ENCODE data around the gene ZDHHC5. TPM values are rescaled to one million over a fixed set of nuclear protein-coding genes. Genes with fewer than 3 reads are reported as not detected.
"Not testable (repeated sequence)": the region's sequence is repeated elsewhere in the genome, so short reads cannot be mapped to it uniquely, and the experiment has no call there.

ZDHHC5 gene
- total and polyA plus RNA-seq, 2 of the 13 experiments (the other 11 are each of a cell fraction or from before 2014, with no cell fraction given): 26.6 to 34.0 TPM

DNA sequence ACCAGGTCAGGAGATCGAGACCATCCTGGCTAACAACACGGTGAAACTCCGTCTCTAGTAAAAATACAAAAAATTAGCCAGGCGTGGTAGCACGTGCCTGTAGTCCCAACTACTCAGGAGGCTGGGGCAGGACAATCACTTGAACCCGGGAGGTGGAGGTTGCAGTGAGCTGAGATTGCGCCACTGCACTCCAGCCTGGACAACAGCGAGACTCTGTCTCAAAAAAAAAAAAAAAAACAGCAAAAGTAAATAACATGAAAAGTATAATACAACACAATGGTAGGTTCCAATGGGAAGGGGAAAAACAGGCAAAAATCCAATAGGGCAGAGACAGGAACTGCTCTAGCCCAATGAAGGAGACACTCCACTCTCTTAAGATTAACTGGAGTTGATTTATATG lies 37.5 kb downstream of the ZDHHC5 start:
- BruUV-seq (replicated peaks); DNase-seq (ENCODE audit: low spot score); H3K4me2 ChIP-seq (ENCODE audit: low read depth, low read length); in situ Hi-C loops (cut with HindIII; ENCODE audit: extremely low pct_ligation_motif_present, low pct_unique_long_range_greater_than_20kb); intact Hi-C loops (cut with micrococcal nuclease; ENCODE audit: unreplicated experiment); H3K4me3 ChIP-seq (replicated peaks in 1 of 3; ENCODE audit: insufficient read depth in 1 of 3, low read depth in 2 of 3, low read length in 3 of 3); H3K27ac ChIP-seq (ENCODE audit: extremely low read length, insufficient read depth, low read length); H2AFZ ChIP-seq (ENCODE audit: low read length); CTCF ChIA-PET (ENCODE audit: low intra/inter-chr PET ratio, low total read pairs); H3K27me3 ChIP-seq (ENCODE audit: control insufficient read depth in 1 of 2, insufficient read depth in 2 of 2, low read length in 2 of 2); FAIRE-seq; H3K9me3 ChIP-seq (ENCODE audit: low read length); H3K9ac ChIP-seq (ENCODE audit: insufficient read depth, low read depth, low read length); POLR2A ChIA-PET; H3K79me2 ChIP-seq (ENCODE audit: insufficient read depth, low read length); ATAC-seq; H4K20me1 ChIP-seq (ENCODE audit: insufficient read depth, low read length): not testable (repeated sequence)
- 72% methylated on average over 8 of the region's 8 CpGs for WGBS (ENCODE audit: low lambda C conversion rate)
- TF ChIP-seq CEBPG (CRISPR knock-in tag; IDR thresholded peaks at IDR 0.05) (0 out of 2 replicates have a peak, but pooled peaks have one; percentile 32), ZNF362 (CRISPR knock-in tag; IDR thresholded peaks at IDR 0.05; ENCODE audit: borderline replicate concordance) (peak; percentile 56; the same call in 1 of the 2 replicates)
- peaks cover 11% of the 10 kb centered on the region for H3K4me1 ChIP-seq (ENCODE audit: insufficient read depth, low read length)
- H3K36me3 ChIP-seq (replicated peaks in 1 of 2; ENCODE audit: control insufficient read depth in 1 of 2, insufficient read depth in 2 of 2, low read length in 2 of 2): peaks cover 7 to 37% of the 10 kb centered on the region in 2 experiments

DNA sequence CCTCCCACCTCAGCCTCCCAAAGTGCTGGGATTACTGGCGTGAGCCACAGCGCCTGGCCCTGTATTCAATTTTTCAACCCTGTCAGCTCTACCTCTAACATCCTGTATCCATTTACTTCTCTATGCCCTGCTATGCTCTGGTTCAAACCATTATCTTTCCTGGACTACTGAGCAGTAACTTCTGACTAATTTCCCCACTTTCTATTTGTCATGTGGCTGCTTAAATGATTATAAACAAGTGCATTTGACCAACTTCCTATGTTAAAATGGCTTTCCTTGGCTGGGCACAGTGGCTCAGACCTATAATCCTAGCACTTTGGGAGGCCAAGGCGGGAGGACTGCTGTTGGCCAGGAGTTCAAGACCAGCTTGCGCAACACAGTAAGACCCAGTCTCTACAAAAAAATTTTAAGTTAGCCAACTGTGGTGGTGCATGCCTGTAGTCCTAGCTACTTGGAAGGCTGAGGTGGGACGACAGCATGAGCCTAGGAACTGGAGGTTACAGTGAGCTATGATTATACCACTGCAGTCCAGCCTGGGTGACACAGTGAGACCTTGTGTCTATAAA lies 42.0 kb downstream of the ZDHHC5 start:
- no peak overlapping the region for H3K27ac ChIP-seq (ENCODE audit: extremely low read length, insufficient read depth, low read length)
- ATAC-seq (no peak), FAIRE-seq (no peak), DNase-seq (ENCODE audit: low spot score) (no peak)
- H3K4me2 ChIP-seq (ENCODE audit: low read depth, low read length): no peak overlapping the region
- intact Hi-C loops (cut with micrococcal nuclease; ENCODE audit: unreplicated experiment): no loop called here
- in situ Hi-C loops (cut with HindIII; ENCODE audit: extremely low pct_ligation_motif_present, low pct_unique_long_range_greater_than_20kb): no loop called here
- H3K79me2 ChIP-seq (ENCODE audit: insufficient read depth, low read length): peaks cover 34% of the 10 kb centered on the region
- H3K27me3 ChIP-seq (ENCODE audit: control insufficient read depth in 1 of 2, insufficient read depth in 2 of 2, low read length in 2 of 2): no peaks in the 10 kb centered on the region; a peak in 1 of 5 replicates
- peak; percentile 59; the same call in 1 of the 2 replicates for TF ChIP-seq CEBPB (IDR thresholded peaks at IDR 0.05; ENCODE audit: borderline replicate concordance, low read depth, low read length)
- TF ChIP-seq, protein P1, sequence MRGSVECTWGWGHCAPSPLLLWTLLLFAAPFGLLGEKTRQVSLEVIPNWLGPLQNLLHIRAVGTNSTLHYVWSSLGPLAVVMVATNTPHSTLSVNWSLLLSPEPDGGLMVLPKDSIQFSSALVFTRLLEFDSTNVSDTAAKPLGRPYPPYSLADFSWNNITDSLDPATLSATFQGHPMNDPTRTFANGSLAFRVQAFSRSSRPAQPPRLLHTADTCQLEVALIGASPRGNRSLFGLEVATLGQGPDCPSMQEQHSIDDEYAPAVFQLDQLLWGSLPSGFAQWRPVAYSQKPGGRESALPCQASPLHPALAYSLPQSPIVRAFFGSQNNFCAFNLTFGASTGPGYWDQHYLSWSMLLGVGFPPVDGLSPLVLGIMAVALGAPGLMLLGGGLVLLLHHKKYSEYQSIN (CRISPR knock-in tag; IDR thresholded peaks at IDR 0.05; ENCODE audit: borderline replicate concordance): no peak
- CTCF ChIA-PET (ENCODE audit: low intra/inter-chr PET ratio, low total read pairs): no interaction called here
- H3K9ac ChIP-seq (ENCODE audit: insufficient read depth, low read depth, low read length): no peak overlapping the region
- no peak overlapping the region for H3K4me3 ChIP-seq (replicated peaks in 1 of 3; ENCODE audit: insufficient read depth in 1 of 3, low read depth in 2 of 3, low read length in 3 of 3)
- H3K36me3 ChIP-seq (replicated peaks in 1 of 2; ENCODE audit: control insufficient read depth in 1 of 2, insufficient read depth in 2 of 2, low read length in 2 of 2): peaks cover 0 to 2% of the 10 kb centered on the region in 2 experiments; a peak in 2 of 5 replicates
- POLR2A ChIA-PET: interaction anchor here (0.7 kb wide), 1 partner anchor 83 kb away, joined by 3 read pairs; no protein-coding TSS in a partner anchor
- no TSS peak for BruUV-seq (replicated peaks)
- H2AFZ ChIP-seq (ENCODE audit: low read length): no peak overlapping the region
- H4K20me1 ChIP-seq (ENCODE audit: insufficient read depth, low read length): no peaks in the 10 kb centered on the region
- no peaks in the 10 kb centered on the region for H3K9me3 ChIP-seq (ENCODE audit: low read length)
- H3K4me1 ChIP-seq (ENCODE audit: insufficient read depth, low read length): peaks cover 36% of the 10 kb centered on the region
- 95% methylated on average over 5 of the region's 5 CpGs for WGBS (ENCODE audit: low lambda C conversion rate)
